A549 (cell line): ENCODE measurements around the gene FNDC7. TPM values are rescaled to one million over a fixed set of nuclear protein-coding genes. Genes with fewer than 3 reads are reported as not detected.

Source experiments
- ATAC-seq, 2 experiments: fragments of 200-7000 bp in 1 of 2; fragments of >200 bp in 1 of 2; cut with Nextera tagmentation in 1 of 2; cut with Tn5 transposase in 1 of 2; 3 replicates each; pipeline versions ENCODE4 v1.8.0 to v1.9.1; 2018 to 2020; ENCODE audit warnings: mild to moderate bottlenecking in 1 of 2, moderate library complexity in 1 of 2
- CTCF ChIA-PET: fragments of 300-600 bp; sonication (Branson Sonifier 250); formaldehyde crosslinking; extraction: SDS; loops from one replicate; lab custom pipeline; 2021; ENCODE audit warnings: antibody characterized with exemption, inconsistent platforms; lab: Yijun Ruan, JAX
- POLR2A ChIA-PET: fragments of 350-600 bp; formaldehyde crosslinking; extraction: SDS; loops from one replicate; lab custom pipeline; 2021; ENCODE audit warnings: antibody characterized with exemption, inconsistent platforms; lab: Yijun Ruan, JAX
- DNase-seq, 2 experiments: peaks; one replicate each; pipeline versions ENCODE4 v3.0.0 to v3.0.0-alpha.2; 2011 to 2016; ENCODE audit warnings: low read depth in 1 of 2, low spot score in 1 of 2
- FAIRE-seq: peaks from 2 replicates; lab custom pipeline; 2011; peaks lifted over from hg19 to GRCh38; lab: Jason Lieb, UNC
- H3K27ac ChIP-seq, 2 experiments: fragments of >200 bp; sonication (Bioruptor Twin); formaldehyde crosslinking; 3 replicates each; pipeline ENCODE4 v1.5.1; 2016 to 2017
- H3K4me1 ChIP-seq: fragments of >200 bp; sonication (Bioruptor Twin); formaldehyde crosslinking; 3 replicates; pipeline ENCODE4 v1.6.1; 2016
- H3K4me2 ChIP-seq: fragments of >200 bp; sonication (Bioruptor Twin); formaldehyde crosslinking; 3 replicates; pipeline ENCODE4 v1.6.1; 2016
- H3K4me3 ChIP-seq: fragments of >200 bp; sonication (Bioruptor Twin); formaldehyde crosslinking; 3 replicates; pipeline ENCODE4 v1.5.1; 2016
- H3K9me3 ChIP-seq: fragments of >200 bp; sonication (Bioruptor Twin); formaldehyde crosslinking; 3 replicates; pipeline ENCODE4 v1.6.1; 2016
- CBX2 ChIP-seq: fragments of 200-600 bp; sonication (generic); IDR thresholded peaks from 2 replicates; pipeline ENCODE4 v1.6.1; 2016; ENCODE audit warnings: low read depth, mild to moderate bottlenecking, borderline replicate concordance
- CBX8 ChIP-seq: fragments of 200-600 bp; sonication (generic); IDR thresholded peaks from 2 replicates; pipeline ENCODE4 v1.6.1; 2016
- CHD2 ChIP-seq: fragments of 150-350 bp; IDR thresholded peaks from 2 replicates; pipeline ENCODE4 v1.6.1; 2014; ENCODE audit warnings: low read length; ENCODE audit not compliant: partially characterized antibody
- CHD4 ChIP-seq: fragments of 200-600 bp; sonication (generic); IDR thresholded peaks from 2 replicates; pipeline ENCODE4 v1.6.1; 2016; ENCODE audit warnings: antibody characterized with exemption, mild to moderate bottlenecking, borderline replicate concordance
- EHF ChIP-seq: fragments of 250-450 bp; sonication (Bioruptor Pico); IDR thresholded peaks from 2 replicates; pipeline ENCODE4 v1.5.0; 2020; ENCODE audit warnings: mild to moderate bottlenecking
- EP300 ChIP-seq, 2 experiments: fragments of >200 bp; sonication (Bioruptor Twin); formaldehyde crosslinking; IDR thresholded peaks; 2 replicates in 1 of 2; 3 replicates in 1 of 2; pipeline ENCODE4 v1.6.1; 2016 to 2017
- ESRRA ChIP-seq: fragments of 150-350 bp; IDR thresholded peaks from 2 replicates; pipeline ENCODE4 v1.6.1; 2014; ENCODE audit warnings: mild to moderate bottlenecking, low read length, borderline replicate concordance
- FOSL2 ChIP-seq, 2 experiments: fragments of 450-650 bp in 1 of 2; fragments of >200 bp in 1 of 2; sonication (Bioruptor Twin) in 1 of 2; formaldehyde crosslinking; IDR thresholded peaks; 2 replicates each; pipeline versions ENCODE4 v1.5.0 to v1.6.1; 2016 to 2020; ENCODE audit warnings: mild to moderate bottlenecking in 1 of 2, moderate library complexity in 1 of 2
- HOXB13 ChIP-seq: fragments of 250-450 bp; sonication (Bioruptor Pico); IDR thresholded peaks from 2 replicates; pipeline ENCODE4 v1.5.0; 2020; ENCODE audit warnings: low read depth, mild to moderate bottlenecking, moderate library complexity
- HOXB5 ChIP-seq: fragments of 250-450 bp; sonication (Bioruptor Pico); IDR thresholded peaks from 2 replicates; pipeline ENCODE4 v1.5.0; 2020; ENCODE audit warnings: mild to moderate bottlenecking, moderate library complexity
- MAFK ChIP-seq: fragments of 450-650 bp; IDR thresholded peaks from 2 replicates; pipeline ENCODE4 v1.6.1; 2014; ENCODE audit not compliant: partially characterized antibody
- MAZ ChIP-seq: fragments of 150-350 bp; IDR thresholded peaks from 2 replicates; pipeline ENCODE4 v1.6.1; 2014; ENCODE audit warnings: antibody characterized with exemption, low read depth, low read length, borderline replicate concordance
- MYC ChIP-seq: IDR thresholded peaks from 2 replicates; pipeline ENCODE4 v1.6.1; 2012; ENCODE audit warnings: mild to moderate bottlenecking, inconsistent platforms, low read length, improper control_type of control experiment, borderline replicate concordance
- NR3C1 ChIP-seq: fragments of >200 bp; sonication (Bioruptor Twin); formaldehyde crosslinking; IDR thresholded peaks from 3 replicates; pipeline ENCODE4 v1.6.1; 2017
- PHF8 ChIP-seq: fragments of 200-600 bp; sonication (generic); IDR thresholded peaks from 2 replicates; pipeline ENCODE4 v1.6.1; 2016; ENCODE audit warnings: low read depth, mild to moderate bottlenecking, antibody characterized with exemption, moderate library complexity, borderline replicate concordance
- RCOR1 ChIP-seq: fragments of 150-350 bp; IDR thresholded peaks from 2 replicates; pipeline ENCODE4 v1.6.1; 2014; ENCODE audit warnings: antibody characterized with exemption, low read length, low read depth
- RNF2 ChIP-seq: fragments of 200-600 bp; sonication (generic); IDR thresholded peaks from 2 replicates; pipeline ENCODE4 v1.6.1; 2016; ENCODE audit warnings: low read depth, mild to moderate bottlenecking, antibody characterized with exemption, moderate library complexity, borderline replicate concordance
- SMC3 ChIP-seq: fragments of >200 bp; sonication (Bioruptor Twin); formaldehyde crosslinking; IDR thresholded peaks from 3 replicates; pipeline ENCODE4 v1.6.1; 2018; ENCODE audit warnings: inconsistent platforms
- TP53 ChIP-seq: fragments of 250-450 bp; sonication (Bioruptor Pico); IDR thresholded peaks from 2 replicates; pipeline ENCODE4 v1.5.0; 2021; ENCODE audit warnings: mild to moderate bottlenecking, moderate library complexity
- ZFP36 ChIP-seq: fragments of 450-650 bp; IDR thresholded peaks from 2 replicates; pipeline ENCODE4 v1.6.1; 2014; ENCODE audit warnings: borderline replicate concordance; ENCODE audit not compliant: partially characterized antibody
- ZNF302 ChIP-seq: fragments of 250-450 bp; sonication (Bioruptor Pico); IDR thresholded peaks from 2 replicates; pipeline ENCODE4 v1.9.0; 2021; ENCODE audit warnings: inconsistent platforms, mild to moderate bottlenecking, moderate library complexity
- WGBS: methylation state at CpG from one replicate; pipeline ENCODE4 v1.1.6; 2017; ENCODE audit errors: missing lambda C conversion rate; 5-methylcytosine and 5-hydroxymethylcytosine counted together
- polyA plus RNA-seq, 4 experiments: library from polyadenylated mRNA; depleted of rRNA in 3 of 4; stranded (reverse); fragments of >200 nt; fragmentation: RNase III in 1 of 4; extraction: RNeasy Plus Mini Kit Qiagen cat#74134 plus additional on column Dnase treatment in 1 of 4; gene quantifications; 2 replicates in 3 of 4; 3 replicates in 1 of 4; pipeline ENCODE4 v1.2.3, GENCODE V29; 2011 to 2017
- TF ChIP-seq, protein P1 (sequence below): fragments of 450-650 bp; IDR thresholded peaks from 2 replicates; pipeline ENCODE4 v1.6.1; 2014; ENCODE audit warnings: antibody characterized with exemption
- TF ChIP-seq, protein P2 (sequence below): fragments of 250-450 bp; sonication (Bioruptor Pico); IDR thresholded peaks from 2 replicates; pipeline ENCODE4 v1.5.0; 2021; ENCODE audit warnings: mild to moderate bottlenecking, moderate library complexity, borderline replicate concordance

FNDC7 gene
- polyA plus RNA-seq, 2 of the 4 experiments (the other 2 are of a cell fraction): not detected

DNA sequence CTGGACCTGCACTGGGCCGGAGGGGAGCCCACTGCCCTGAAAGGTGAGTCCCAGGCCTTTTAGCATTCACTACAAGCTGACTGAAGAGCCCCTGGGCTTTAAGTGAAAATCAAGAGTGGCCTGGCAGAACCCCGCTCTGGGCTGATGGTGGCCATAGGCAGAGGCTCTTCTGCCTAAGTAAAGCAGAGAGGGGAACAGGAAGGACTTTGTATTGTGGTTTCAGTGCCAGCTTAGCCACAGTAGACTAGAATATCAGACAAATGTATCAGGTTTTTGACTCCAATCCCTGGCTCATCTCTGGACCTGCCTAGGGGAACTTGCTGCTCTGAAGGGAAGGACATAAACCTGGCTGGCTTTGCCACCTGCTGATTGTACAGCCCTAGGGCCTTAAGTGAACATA, 41.6 kb upstream of the FNDC7 start:
- no peak overlapping the region for H3K27ac ChIP-seq
- no peak for TF ChIP-seq CBX8
- no peak for TF ChIP-seq SMC3
- TF ChIP-seq, protein P1, sequence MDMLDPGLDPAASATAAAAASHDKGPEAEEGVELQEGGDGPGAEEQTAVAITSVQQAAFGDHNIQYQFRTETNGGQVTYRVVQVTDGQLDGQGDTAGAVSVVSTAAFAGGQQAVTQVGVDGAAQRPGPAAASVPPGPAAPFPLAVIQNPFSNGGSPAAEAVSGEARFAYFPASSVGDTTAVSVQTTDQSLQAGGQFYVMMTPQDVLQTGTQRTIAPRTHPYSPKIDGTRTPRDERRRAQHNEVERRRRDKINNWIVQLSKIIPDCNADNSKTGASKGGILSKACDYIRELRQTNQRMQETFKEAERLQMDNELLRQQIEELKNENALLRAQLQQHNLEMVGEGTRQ: no peak
- TF ChIP-seq EP300 (IDR thresholded peaks at IDR 0.05): no peak
- no peak for TF ChIP-seq EHF
- TF ChIP-seq ZFP36: no peak
- TF ChIP-seq RCOR1: no peak
- TF ChIP-seq, all 56 proteins: peak for 0
- DNase-seq: no peak
- Histone ChIP-seq H3K9me3 (no peaks in the 10 kb centered on the region), H3K4me2 (no peak overlapping the region), H3K4me1 (no peaks in the 10 kb centered on the region), H3K4me3 (no peak overlapping the region)
- ChIA-PET CTCF (no interaction called here), POLR2A (no interaction called here)
- ATAC-seq: no peak
- WGBS: 100% methylated on average over 1 of the region's 2 CpGs
- FAIRE-seq: no peak

DNA sequence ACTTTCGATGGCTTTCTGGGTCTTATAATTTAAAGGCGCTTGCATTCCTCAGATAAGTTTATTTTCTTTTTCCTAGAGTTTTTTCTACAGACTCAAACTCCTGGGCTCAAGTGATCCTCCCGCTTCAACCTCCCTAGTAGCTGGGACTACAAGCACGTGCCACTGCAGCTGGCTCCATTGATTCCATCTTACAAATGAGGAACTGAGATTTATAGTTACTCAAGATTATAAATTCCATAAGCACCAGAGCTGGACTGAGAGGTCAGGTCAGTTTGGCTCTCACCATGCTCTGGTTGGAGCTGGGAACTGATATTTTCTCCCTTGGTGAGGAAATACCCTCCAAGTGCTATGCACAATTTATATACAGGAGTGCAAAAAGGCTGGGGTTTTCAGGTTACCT, 34.0 kb upstream of the FNDC7 start:
- Histone ChIP-seq H3K4me1 (no peaks in the 10 kb centered on the region), H3K4me2 (no peak overlapping the region), H3K9me3 (no peaks in the 10 kb centered on the region), H3K4me3 (no peak overlapping the region), H3K27ac (no peak overlapping the region)
- WGBS: 55% methylated on average over 4 of the region's 4 CpGs
- DNase-seq (no peak), FAIRE-seq (no peak), ATAC-seq (no peak)
- ChIA-PET POLR2A (no interaction called here), CTCF (no interaction called here)
- TF ChIP-seq RNF2: no peak
- TF ChIP-seq CHD2: no peak
- TF ChIP-seq MYC: no peak
- TF ChIP-seq FOSL2 (IDR thresholded peaks at IDR 0.05): no peak
- no peak for TF ChIP-seq FOSL2 (CRISPR knock-in tag; IDR thresholded peaks at IDR 0.05)
- TF ChIP-seq MAZ: no peak
- TF ChIP-seq NR3C1: no peak
- no peak for TF ChIP-seq CBX2
- no peak for TF ChIP-seq PHF8
- no peak for TF ChIP-seq ZNF302 (CRISPR knock-in tag)
- no peak for TF ChIP-seq HOXB13
- TF ChIP-seq HOXB5 (CRISPR knock-in tag): no peak
- no peak for TF ChIP-seq TP53 (CRISPR knock-in tag)
- TF ChIP-seq ESRRA: no peak
- TF ChIP-seq MAFK: no peak
- TF ChIP-seq, protein P2, sequence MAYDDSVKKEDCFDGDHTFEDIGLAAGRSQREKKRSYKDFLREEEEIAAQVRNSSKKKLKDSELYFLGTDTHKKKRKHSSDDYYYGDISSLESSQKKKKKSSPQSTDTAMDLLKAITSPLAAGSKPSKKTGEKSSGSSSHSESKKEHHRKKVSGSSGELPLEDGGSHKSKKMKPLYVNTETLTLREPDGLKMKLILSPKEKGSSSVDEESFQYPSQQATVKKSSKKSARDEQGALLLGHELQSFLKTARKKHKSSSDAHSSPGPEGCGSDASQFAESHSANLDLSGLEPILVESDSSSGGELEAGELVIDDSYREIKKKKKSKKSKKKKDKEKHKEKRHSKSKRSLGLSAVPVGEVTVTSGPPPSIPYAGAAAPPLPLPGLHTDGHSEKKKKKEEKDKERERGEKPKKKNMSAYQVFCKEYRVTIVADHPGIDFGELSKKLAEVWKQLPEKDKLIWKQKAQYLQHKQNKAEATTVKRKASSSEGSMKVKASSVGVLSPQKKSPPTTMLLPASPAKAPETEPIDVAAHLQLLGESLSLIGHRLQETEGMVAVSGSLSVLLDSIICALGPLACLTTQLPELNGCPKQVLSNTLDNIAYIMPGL (CRISPR knock-in tag): no peak
- TF ChIP-seq ZFP36: no peak
- no peak for TF ChIP-seq CHD4
- TF ChIP-seq RCOR1: no peak
